ENCODE results near the gene CDK18.

DNA sequence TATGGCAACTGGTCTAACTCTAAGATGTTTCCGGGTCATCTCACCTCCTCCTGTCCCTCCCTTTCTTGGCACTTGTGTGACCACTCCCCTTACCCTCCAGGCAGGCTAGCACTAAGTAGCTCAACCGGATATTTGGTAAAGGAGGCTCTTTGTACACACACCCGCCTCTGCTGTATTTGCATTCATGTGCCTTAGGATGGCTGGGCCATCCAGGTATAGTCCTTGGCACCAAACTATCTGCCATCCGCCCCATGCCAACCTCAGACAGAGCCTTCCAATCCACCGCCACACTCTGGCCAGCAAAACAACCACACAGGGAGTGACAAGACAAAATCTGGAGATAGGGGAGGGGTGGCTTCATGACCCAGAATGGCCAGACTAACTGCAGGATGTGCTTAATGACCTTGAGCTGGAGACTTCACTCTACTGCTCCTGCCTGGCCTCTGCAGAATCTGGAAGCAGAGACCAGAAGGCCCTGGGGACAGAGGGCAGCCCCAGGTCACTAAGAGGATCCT lies 59.5 kb downstream of the CDK18 start:
- TF ChIP-seq, protein P1, sequence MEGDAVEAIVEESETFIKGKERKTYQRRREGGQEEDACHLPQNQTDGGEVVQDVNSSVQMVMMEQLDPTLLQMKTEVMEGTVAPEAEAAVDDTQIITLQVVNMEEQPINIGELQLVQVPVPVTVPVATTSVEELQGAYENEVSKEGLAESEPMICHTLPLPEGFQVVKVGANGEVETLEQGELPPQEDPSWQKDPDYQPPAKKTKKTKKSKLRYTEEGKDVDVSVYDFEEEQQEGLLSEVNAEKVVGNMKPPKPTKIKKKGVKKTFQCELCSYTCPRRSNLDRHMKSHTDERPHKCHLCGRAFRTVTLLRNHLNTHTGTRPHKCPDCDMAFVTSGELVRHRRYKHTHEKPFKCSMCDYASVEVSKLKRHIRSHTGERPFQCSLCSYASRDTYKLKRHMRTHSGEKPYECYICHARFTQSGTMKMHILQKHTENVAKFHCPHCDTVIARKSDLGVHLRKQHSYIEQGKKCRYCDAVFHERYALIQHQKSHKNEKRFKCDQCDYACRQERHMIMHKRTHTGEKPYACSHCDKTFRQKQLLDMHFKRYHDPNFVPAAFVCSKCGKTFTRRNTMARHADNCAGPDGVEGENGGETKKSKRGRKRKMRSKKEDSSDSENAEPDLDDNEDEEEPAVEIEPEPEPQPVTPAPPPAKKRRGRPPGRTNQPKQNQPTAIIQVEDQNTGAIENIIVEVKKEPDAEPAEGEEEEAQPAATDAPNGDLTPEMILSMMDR (conservative IDR thresholded peaks at IDR 0.05 in 1 of 2, IDR thresholded peaks at IDR 0.05 in 1 of 2; ENCODE audit: extremely low read depth in 1 of 2, insufficient read depth in 1 of 2, low read depth in 1 of 2, low read length in 2 of 2), result no peak
- TF ChIP-seq EZH2 (IDR thresholded peaks at IDR 0.05; ENCODE audit: borderline replicate concordance, low read length), result no peak

Data from mammary epithelial cell (primary cell).